C1 segment of cervical spinal cord (tissue), 14 donors: ENCODE measurements around the gene KANK4.

Source experiments
- DNase-seq, 14 donors: peaks; one replicate each; lab custom pipeline; 2025; lab: John Stamatoyannopoulos, UW

Gene KANK4

DNA sequence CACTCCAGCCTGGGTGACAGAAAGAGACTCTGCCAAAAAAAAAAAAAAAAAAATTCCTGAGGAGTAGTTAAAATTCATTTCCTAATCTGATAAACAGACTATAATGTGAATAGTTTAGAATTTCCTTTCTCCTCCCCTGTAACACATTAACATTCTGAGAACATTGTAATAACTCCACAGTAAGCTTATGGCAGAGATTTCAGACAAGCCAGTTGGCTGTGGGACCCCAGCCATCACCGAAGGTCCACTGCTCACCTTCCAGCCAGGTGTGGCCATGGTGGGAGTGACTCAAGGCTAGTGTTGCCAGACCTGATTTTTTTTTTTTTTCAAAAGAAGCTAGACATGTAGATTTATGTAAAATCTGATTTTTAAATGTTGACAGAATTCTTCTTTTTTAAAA lies 11.8 kb downstream of the KANK4 start:
- DNase-seq, result no peak

DNA sequence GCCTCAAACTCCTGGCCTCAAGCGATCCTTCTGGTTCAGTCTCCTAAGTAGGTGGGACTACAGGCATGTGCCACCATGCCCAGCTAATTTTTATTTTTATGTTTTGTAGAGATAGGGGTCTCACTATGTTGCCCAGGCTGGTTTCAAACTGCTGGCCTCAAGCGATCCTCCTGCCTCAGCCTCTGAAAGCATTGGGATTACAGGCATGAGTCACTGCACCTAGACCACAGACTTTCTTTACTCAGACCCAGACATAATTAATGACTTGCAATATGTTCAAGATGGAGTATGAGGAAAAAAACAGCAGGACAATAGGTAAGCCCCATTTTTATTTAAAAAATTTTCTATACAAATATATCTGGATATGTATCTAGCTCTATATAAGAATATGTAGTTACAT lies 13.2 kb downstream of the KANK4 start:
- no peak for DNase-seq

DNA sequence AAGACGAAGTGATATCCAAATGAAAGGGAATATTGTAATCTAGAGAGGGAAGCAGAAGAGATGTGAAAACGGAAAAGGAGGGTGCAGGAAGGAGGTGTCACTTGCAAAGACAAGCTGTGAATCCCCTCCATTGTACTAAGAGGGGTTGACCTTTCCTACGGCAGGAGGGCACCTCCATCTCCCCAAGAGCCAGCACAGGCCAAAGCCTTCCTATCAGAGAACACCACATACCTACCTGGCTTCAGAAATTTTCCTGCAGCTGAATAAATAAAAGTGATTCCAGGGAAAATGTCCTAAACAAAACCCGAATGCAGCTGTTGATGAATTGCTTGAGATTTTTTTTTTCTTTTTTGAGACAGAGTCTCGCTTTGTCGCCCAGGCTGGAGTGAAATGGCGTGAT lies 14.3 kb downstream of the KANK4 start:
- DNase-seq, result no peak

DNA sequence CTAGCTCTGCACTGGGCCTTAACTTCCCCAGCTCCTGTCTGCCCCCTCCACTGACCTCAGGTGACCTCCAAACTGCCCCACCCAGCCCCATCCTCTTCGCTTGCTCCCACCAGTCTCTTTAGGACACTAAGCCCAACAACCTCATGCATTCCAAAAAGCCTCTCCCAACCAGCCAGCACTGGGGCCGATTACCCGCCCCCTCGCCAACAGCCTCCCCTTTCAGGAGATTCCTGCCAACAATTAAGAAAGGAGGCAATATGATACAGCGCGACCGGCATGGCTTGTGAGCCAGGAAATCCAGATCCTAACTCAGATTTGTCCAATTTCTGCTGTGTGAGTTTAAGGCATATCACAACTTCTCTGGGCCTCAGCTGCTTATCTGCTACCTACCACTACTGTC lies 14.7 kb downstream of the KANK4 start:
- no peak for DNase-seq

DNA sequence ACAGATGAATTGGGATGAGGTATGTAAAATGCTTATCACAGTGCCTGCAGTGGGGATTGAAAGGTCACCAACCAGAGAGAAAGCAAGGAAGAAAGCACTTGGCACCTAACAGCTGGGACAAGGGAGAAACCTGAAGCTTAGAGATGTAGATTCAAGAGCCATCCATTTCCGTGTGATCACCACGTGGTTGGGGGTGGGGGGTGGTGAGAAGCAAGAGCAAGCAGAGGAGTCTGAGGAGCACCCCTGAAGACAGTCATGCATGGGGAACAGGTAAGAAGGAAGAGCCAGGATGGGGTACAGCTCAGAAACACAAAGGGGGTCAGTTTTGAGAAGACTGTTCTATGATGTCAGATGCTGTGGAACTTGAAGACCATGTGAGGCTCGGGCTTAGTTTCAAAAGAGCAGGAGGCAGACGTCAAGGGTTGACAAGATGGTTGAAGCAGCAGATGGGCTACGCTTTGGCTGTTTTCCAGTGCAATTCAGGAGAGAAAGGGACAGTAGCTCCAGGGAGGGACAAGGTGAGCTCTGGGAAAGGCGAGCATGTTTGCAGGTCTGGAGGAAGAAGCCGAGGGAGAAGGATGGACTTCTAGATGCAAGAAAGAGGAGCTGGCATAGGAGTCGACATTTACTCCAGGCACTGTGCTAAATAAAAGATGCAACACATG lies 17.4 kb downstream of the KANK4 start:
- DNase-seq, result peak in 1 of 14 donors; percentile 38

DNA sequence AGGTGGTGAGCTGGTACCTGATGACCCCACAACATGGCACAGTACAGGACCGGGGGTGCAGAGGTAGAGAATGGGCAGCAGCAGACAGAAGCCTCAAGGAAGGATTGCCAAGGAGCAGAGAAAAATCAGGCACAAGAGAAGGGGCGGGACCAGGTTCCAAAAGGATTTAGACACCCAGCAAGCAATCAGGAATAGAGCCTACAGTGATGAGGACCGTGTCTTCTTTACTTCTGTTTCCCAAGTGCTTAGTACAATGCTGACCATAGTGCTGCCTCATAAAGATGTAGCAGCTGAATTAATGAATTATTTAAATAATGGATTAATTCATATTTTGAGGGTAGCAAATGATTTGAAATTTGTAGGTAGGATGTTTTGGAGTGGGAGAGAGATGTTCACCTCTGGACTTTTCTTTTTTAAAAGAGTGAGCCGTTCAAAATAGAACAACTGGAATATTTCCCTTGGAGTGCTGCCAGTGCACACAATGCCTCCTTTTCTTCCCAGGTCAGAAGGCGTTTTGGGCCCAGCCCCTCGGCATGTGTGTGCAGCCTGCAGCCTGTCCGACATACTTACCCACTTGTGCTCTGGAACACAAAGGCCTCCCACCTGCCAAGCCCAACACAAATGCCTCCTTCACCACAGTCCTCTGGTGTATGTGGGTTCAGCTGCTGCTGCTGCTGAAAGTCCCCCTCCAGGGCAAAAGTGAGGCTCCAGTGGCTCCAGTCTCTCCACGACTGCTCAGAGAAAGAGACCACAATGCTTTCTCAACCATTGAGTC lies 19.6 kb downstream of the KANK4 start:
- DNase-seq, result peak in 9 of 14 donors; percentile 10 to 69 (median 47)

DNA sequence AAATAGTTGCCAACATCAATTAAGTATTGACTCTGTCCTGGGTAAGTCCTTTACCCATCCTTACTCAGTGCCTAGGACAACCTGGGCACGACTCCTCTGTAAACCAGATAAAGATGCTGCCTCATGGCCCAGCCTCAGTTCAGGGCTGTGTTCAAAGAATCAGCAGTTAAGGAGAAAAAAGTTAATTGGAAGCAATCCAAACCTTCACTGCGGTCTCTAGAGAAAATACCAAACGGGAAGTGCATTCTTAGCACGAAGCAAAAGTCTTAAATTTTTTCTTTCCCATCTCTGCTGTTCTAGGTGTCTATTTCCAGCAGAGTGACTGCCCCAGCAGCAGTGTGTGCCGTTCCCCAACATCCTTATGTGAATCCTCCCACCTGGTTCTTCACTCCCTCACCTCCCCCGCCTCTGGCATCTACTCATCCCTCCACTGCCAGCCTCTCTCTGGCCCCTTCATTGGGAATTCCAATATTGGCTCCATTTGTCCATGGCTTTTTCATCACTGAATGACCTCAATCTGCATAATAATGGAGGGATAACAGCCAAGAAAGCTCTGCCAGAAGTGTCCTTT lies 23.2 kb downstream of the KANK4 start:
- peak in 1 of 14 donors; percentile 28 for DNase-seq

DNA sequence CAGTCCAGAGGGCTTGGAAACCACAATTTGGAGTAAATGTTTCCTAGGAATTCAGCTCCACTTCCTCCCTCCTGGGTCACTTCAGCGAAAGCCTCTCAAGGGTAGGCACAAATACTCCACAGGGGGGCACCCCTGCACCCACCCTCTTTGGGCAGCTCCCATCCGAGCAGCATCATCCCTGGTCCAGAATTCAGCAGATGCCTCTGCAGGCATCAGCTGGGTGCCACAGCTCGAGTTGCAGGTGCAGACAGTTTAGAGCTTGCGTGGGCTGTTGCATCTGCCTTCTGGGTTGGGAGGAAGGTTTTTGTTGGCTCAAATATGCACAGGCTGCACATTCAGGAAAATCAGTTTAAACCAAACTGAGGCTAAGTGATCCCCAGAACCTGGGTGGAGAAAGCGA lies 25.0 kb downstream of the KANK4 start:
- no peak for DNase-seq

DNA sequence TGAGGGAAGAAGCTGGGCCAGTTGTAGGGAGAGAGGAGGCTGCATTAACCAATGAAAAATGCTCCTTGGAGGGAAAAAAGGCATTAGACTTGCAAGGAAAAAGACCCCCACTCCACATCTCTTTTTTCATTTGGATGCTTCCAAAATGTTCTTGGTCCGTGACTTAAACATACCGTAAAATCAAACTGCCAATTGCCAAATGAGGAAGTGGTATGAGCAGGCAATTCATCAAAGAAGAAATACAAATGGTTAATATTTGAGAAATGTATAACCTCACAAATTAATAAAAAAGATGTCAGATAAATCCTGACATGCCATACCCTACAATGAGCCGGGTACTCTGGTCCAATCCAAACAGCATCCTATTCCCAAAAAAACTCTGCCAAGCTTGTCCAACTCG lies 30.6 kb downstream of the KANK4 start:
- no peak for DNase-seq

DNA sequence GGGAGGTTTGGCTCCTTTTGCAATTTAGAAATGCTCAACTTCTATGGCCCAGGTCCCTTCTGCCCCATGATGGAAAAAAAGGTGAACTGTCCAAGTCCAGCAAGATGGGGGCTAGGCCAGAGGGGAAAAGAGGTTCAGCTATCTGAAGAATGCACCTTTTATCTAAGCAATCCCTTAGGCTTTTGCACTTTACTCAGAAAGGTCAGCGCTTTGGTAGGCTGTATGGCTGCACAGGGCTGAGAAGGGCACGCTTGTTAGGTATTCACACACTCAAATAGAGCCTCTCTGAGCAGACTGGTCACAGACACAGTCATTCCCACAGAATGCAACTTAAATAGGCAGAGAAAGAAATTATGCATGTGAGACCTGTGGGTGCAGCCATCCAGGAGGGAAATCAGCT lies 31.0 kb downstream of the KANK4 start:
- no peak for DNase-seq

DNA sequence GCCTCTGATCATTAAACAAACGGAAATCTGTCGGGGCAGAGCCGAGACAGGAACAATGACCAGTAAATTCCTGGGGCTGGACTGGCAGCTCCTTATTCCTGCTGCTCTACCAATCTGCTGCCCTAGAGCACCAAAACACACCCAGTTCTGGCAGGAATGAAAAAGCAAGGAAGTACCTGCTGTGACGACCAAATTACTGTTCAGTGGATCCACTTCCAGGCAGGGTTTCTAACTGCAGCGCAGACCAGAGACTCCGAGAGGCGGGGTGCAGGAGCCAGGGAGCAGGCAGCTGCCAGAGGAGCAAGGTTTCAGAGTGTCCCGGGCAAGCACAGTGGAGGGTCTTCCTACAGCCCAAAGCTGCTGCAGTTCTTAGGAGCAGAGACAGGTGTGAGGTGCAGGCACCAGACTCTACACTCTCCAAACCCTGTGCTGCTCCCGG lies 32.4 kb downstream of the KANK4 start:
- DNase-seq, result peak in 2 of 14 donors; percentile 17 to 74

DNA sequence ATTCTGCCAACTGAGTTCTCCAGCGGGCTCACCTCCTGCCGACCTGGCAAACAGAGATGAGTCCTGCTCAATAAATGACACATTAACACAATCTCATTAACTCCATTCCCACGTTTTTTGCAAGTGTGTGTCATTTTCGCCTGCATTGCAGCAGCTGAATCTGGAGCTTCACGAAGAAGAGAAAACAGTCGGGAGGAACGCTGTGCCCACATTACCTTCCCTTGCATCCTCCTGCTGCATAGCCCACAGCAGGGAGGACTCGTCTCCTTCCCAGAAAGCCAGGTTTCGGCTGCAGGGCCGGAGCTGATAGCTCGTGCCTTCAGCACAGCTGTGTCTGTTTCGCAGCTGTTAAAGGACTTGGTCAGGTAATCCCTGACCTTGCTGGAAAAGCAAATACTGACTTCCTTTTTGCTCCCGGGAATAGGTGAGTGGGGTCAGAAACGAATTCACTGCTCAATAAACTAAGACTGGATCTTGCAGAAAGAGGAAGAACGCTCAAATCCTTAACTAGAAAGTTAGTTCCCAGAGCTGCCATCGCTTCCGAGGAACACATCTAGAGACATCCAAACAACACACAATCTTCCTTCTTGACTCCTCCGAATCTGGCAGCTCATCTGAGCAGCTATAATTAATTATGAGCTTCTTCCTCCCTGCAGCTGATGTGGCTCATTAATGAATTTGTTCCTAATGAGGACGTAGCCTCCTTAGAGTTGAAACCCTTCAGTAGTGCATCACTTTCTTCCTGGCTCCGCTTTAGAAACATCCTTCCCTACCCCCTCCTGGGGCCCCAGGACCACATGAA lies 33.0 kb downstream of the KANK4 start:
- DNase-seq, result peak in 1 of 14 donors; percentile 52

DNA sequence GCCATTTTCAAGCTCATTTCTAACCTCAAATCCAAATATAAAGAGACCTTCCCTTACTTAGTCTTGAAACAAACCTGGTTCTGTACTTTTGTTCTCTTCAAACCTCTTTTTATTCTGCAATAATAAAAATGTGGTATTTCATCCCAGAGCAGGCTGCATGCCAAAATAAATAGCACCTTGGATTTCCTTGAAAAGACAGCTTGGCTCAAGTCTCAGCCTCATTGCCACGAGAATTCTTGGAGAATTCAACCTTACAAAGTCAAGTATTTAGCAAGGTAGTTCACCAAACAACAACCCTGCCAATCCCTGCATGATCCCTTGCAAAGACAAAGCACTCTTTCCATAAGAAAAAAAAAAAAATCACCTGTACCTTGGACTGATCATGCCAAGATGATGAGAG lies 33.8 kb downstream of the KANK4 start:
- no peak for DNase-seq

DNA sequence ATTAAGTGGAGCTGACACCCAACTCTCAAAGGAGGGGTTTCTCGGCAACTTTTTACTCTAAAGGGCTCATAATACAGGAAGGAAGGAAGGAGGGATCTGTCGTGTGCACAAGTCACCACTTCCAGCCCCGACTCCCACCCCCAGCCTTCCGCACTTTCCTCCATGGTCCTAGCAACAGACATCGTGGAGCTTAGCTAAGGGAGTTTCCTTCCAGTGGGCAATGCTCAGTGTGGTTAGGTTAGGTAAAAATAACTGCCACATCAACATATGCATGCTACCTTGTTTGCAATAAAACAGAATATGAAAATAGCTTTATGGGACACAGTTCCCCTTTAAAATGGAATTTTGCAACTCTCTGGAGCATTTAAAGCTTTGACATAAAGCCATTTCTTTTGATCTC lies 35.2 kb downstream of the KANK4 start:
- DNase-seq, result no peak

DNA sequence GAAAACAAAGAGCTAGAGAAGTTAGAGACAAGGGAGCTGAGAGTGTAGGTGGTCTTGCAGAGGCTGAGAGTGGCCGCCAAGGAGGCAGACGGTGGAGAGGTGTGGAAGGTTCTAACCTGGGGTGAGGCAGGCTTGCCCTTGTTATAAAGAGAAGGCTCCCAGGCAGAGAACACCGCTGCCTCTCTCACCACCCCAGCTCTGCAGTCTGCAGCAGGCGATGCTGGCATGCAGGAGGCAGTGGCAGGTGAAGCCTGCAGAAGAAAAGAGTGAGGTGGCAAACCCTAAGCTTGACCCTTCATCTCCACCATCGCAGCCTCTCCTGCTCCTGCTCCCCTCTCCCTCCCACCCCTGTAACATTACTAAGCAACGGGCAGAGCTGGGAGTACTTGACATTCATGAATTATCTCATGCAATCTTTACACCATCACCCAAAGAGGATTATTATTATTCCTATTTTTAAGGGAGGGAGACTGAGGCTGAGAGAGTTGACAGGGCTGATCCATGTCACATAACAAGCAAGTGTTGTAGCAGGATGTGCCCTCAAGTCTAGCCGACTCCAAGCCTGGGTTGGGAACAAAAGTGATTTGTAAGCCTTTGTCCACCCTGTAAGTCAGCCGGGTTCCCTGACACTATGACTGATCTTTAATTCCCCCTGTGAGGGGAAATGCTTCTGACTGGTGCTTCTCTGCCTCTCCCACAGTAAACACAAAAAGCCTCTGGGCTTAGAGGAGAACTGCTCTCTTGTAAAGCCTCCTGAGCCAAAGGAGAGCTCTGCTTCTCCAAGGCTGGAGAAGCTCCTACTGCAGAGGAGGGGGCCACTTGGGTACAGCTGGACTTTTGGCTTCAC lies 36.1 kb downstream of the KANK4 start:
- no peak for DNase-seq

DNA sequence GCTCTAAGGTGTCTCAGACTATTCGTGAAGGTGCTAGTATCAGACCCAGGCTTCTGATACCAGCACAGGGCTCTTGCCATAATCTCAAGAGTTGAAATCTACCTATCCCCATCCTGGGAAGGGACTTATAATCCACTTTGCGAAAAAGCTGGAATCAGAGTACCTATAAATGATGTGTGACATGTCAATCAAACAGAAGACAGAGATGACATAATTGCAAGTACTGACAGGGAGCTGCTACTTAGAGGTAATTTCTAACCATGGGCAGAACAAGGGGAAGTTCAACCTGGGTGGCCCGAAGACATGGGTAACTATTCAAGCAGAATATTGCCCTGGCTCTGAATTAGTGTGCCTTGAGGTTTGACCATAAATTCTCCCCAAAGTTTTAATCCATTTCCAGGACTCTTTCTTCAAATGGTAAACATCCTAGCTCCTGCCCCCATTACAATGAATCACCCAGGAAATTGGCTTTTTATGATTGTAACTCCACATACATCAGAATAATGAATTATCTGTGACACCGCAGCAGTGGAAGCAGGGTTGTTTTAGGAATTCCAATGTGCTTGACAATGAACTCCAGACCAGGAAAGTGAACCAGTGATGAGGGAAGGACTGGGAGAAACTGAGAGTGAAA lies 37.2 kb downstream of the KANK4 start:
- DNase-seq, result no peak

DNA sequence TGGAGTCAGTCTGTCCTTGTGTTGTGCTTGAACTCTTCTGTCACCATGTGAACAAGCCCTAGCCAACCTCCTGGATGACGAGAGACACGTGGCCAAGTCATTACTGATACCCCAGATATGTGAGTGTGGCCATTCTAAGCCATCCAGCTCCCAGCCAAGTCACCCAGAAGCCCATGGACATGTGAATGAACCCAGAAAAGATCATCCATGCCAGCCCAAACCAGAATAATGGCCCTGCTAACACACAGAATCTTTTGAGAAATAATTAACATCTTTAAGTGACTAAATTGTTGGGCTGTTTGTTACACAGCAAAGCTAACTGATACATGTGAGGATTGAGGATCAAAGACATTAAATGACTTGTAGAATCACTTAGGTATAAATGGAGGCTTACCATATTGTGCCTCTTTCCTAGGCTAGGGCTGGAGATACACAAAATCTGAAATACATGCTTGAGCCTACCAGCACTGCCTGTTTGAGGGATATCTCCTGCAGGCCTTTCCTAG lies 38.2 kb downstream of the KANK4 start:
- DNase-seq, result no peak

DNA sequence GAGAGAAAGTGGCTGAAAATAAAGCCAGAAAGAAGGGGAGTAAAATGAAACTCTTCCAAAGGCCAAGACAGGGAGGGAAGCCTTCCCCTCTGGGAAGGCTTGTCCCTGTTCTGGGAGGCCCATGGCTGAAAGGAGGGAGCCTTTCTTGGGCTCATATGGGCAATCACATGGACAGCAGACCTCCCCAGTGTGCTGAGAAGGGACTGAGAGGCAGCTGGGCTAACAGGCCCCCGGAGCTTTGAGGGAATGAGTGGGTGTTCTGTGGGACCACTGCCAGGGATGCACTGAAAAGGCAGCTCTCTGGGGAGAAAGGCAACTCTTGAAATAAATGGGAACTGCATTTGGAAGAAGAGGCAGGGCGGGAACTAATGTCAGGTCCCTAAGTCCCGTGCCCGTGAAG lies 39.1 kb downstream of the KANK4 start:
- no peak for DNase-seq

DNA sequence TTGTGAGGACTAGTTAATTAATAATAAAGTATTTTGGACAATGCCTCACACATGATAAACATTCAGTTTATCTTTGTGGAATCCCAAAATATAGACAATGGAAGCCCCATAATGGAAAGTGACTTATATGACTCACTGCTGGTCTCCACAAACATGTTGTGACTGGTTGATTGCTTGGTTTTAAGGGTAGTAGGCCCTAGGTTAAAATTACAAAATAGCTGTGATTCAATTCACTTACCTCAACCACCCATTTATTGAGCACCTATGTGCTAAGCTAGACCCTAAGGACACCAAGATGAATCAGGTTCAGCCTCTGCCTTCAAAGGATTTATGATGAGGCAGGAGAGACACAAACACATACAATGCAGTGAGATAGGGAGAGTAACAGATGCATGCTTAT lies 42.4 kb downstream of the KANK4 start:
- DNase-seq, result no peak
